Measurements from ENCODE around the gene NBEAL2.

The NBEAL2 gene

GRCh38 chr3:46943237-46944187 is 36.0 kb upstream of the NBEAL2 start:
- DNase-seq (ENCODE audit: low read depth in 2 of 2, low spot score in 1 of 2): no peak

GRCh38 chr3:46944191-46944590 is 35.3 kb upstream of the NBEAL2 start:
- DNase-seq (ENCODE audit: low read depth in 2 of 2, low spot score in 1 of 2): no peak

- DNase-seq (ENCODE audit: low read depth in 2 of 2, low spot score in 1 of 2): no peak
Observed at GRCh38 chr3:46946416-46946815, 33.0 kb upstream of the NBEAL2 start.

- peak; percentile 39 to 59 for DNase-seq (ENCODE audit: low read depth in 2 of 2, low spot score in 1 of 2)
Observed at GRCh38 chr3:46946856-46947545, 32.5 kb upstream of the NBEAL2 start.

- no peak for DNase-seq (ENCODE audit: low read depth in 2 of 2, low spot score in 1 of 2)
Observed at GRCh38 chr3:46947546-46947901, 31.9 kb upstream of the NBEAL2 start.

- peak in 1 of 2 donors; percentile 56 for DNase-seq (ENCODE audit: low read depth in 2 of 2, low spot score in 1 of 2)
Observed at GRCh38 chr3:46947981-46948791, 31.3 kb upstream of the NBEAL2 start.

DNA sequence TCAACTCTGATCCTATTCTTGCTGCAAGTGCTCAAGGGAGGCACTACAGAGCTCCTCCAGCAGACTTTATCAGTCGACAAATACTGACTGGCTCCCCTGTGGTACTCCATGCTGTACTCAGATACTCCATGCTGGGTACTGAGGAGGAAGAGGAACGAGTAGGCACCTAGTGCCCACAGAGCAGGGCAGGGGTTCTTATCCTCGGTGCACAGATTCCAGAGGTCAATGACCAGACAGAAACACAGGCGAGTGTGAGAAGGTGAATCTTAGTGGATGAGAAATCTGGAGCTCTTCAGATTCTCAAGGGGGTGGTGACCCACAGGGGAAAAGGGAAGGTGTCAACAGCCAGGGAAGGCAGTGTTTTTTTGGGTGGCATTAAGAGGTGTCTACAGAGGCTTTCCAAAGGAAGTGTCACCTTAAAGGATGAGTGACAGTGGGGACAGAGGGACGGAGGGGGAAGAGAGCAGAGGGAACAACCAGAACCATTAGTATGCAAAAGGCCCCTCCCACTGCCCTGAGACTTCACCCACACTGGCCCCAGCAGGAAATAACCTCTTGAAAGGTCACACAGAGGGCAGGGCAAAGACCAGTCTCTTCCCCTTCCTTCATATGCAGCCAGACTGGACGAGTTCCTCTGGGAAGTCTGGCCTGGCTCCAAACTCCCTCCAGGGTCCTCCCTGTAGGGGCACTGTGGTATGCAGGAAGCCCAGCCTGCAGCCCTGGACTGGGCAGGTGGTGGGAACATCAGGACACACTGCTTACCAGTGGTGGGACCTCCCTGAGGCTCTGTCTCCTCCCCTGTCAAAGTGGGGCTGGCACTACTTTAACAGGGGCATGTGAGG is 30.4 kb upstream of the NBEAL2 start:
- DNase-seq (ENCODE audit: low read depth in 2 of 2, low spot score in 1 of 2): no peak

GRCh38 chr3:46950177-46950576 is 29.3 kb upstream of the NBEAL2 start:
- DNase-seq (ENCODE audit: low read depth in 2 of 2, low spot score in 1 of 2): no peak

DNA sequence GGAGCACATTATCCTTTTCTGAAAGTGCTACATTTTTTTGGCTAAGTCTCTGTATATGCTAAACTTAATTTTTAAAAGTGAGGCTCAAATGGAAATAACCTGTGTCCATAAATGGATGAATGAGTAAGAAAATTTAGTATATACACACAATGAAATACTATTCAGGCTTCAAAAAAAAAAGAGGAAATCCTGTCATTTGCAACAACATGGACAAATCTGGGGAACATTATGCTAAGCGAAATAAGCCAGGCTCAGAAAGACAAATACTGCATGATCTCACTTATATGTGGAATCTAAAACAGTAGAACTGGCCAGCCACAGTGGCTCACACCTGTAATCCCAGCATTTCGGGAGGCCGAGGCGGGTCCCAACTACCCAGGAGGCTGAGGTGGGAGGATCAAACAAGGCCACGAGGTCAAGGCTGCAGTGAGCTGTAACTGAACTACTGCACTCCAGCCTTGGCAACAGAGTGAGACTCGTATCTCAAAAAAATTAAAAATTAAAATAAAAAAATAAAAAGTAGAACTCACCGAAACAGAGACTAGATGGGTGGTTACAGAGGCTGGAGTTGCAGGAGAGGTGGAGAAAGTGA is 28.7 kb upstream of the NBEAL2 start:
- DNase-seq (ENCODE audit: low read depth in 2 of 2, low spot score in 1 of 2): no peak

GRCh38 chr3:46952813-46953212 is 26.7 kb upstream of the NBEAL2 start:
- no peak for DNase-seq (ENCODE audit: low read depth in 2 of 2, low spot score in 1 of 2)

DNA sequence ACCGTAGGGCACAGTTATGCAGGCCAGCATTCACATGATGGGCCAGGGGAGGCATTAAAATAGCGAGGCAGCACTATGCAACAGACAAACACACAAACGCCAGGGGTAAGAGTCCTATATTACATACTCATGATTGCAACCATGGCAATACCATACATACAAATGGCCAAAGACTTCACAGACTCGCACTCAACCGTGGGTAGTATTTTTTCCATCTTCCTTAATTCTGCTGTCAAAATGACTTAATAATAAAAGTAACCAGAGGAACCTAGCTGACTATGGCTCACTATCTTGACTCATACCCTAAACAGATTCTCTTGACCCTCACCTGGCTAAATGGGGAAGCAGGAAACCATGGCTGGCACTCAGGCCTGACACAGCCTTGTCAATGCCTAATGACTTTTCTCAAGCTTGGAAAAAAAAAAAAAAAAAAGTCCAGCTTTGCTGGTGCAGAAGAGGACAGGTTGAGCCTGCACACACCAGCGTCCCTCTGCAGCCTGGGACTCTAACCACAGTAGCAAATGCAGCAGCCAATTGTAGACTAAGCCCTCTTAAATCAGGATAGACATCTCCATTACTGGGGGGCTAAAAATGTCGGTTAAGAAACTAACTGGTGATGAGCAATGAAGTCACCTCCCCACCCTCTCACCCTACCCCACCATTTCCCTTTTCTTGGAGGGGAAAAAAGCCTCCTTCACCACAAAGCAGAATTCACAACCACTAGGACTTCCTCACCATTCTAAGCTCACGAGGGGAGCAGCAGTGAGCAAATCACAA is 26.0 kb upstream of the NBEAL2 start:
- no peak for DNase-seq (ENCODE audit: low read depth in 2 of 2, low spot score in 1 of 2)

GRCh38 chr3:46954178-46954577 is 25.3 kb upstream of the NBEAL2 start:
- DNase-seq (ENCODE audit: low read depth in 2 of 2, low spot score in 1 of 2): no peak

DNA sequence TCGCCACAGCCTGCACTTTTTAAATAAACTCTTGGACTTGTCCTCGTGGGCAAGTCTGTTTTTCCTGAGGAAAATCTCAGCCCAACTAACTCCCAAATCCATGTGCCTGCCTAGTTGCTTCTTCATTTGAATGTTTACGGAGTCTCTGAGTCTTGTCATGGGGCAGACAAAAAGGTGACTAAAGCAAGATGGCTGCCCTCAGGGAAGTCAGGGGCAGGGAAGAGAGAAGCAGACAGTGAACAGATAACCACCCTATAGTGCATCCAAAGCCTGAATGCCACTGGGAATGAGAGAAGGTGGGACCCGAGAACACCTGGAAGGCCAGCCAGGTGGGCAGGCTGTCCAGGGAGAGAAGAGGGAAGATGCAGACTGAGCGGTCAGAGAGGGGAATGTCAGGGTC is 24.3 kb upstream of the NBEAL2 start:
- DNase-seq (ENCODE audit: low read depth in 2 of 2, low spot score in 1 of 2): no peak

DNA sequence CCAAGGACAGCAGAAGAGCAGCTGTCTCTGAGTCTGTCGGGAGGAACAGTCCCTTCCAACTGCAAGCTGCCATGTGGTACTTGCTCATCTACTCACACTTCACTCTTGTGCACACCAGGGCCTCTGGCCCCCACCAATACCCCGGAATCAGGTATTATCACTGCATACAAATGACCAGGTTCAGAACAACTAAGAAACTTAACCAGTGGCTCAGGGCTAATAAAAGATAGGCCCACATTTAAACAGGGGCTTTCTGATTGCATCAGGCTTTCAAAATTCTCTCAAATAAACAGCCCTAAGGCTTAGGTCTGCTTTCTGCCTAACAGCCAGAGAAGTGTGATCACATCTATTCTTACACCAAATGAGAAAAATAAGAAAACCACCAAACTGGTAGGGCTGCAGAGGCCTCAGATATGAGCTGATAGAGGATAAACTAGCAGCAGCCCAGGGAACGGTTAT is 23.6 kb upstream of the NBEAL2 start:
- DNase-seq (ENCODE audit: low read depth in 2 of 2, low spot score in 1 of 2): no peak

DNA sequence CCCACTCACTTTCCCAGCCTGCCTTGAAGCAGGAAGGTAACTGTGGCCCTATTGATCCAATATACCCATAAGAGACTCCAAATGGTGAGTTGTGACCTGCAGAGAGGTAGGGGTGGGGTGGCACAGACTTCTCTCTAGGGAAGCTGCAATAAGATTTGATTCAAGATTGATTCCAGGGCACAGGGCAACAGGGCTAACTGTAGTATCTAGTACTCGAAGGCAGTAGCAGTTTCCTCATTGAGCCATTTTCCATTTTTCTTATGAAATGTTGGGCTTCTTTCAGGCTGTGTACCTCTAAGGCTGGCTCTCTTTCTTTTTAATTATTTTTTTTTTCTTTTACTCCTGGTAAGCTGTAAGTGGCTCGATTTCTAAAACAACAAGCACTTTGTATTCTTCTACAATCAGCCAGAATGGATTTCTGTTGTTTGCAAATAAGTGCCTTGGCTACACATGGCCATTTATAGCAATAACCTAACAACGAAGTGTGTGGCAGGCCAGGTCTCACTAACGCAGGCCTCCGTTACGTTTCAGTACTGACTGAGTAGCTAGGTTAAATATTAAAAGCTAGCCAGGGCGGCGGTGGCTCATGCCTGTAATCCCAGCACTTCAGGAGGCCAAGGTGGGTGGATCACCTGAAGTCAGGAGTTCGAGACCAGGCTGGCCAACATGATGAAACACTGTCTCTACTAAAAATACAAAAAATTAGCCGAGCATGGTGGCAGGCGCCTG is 22.2 kb upstream of the NBEAL2 start:
- DNase-seq (ENCODE audit: low read depth in 2 of 2, low spot score in 1 of 2): no peak

- no peak for DNase-seq (ENCODE audit: low read depth in 2 of 2, low spot score in 1 of 2)
Observed at GRCh38 chr3:46958467-46959160, 20.9 kb upstream of the NBEAL2 start.

GRCh38 chr3:46959161-46959511 is 20.3 kb upstream of the NBEAL2 start:
- DNase-seq (ENCODE audit: low read depth in 2 of 2, low spot score in 1 of 2): peak in 1 of 2 donors; percentile 49

GRCh38 chr3:46960081-46960701 is 19.3 kb upstream of the NBEAL2 start:
- no peak for DNase-seq (ENCODE audit: low read depth in 2 of 2, low spot score in 1 of 2)
